OCI-LY1 (cell line): ENCODE measurements around the gene OR2S2.
"Not testable (repeated sequence)": the region's sequence is repeated elsewhere in the genome, so short reads cannot be mapped to it uniquely, and the experiment has no call there.

Experiments
- H2AFZ ChIP-seq: fragments of 200-600 bp; sonication (generic), shearing (Covaris generic); 2 replicates; pipeline ENCODE4 v1.6.0; 2014; ENCODE audit warnings: antibody characterized with exemption, mild to moderate bottlenecking, low read length
- H3F3A ChIP-seq: fragments of 200-600 bp; sonication (generic), shearing (Covaris generic); 2 replicates; pipeline ENCODE4 v1.6.0; 2014; ENCODE audit warnings: mild to moderate bottlenecking, antibody characterized with exemption, low read length, moderate library complexity; ENCODE audit not compliant: insufficient read depth
- H3K27ac ChIP-seq: fragments of 200-600 bp; sonication (generic); 2 replicates; pipeline ENCODE4 v1.5.1; 2014; ENCODE audit warnings: low read length, mixed run types, mild to moderate bottlenecking, low read depth; ENCODE audit not compliant: poor library complexity, severe bottlenecking
- H3K27me3 ChIP-seq: fragments of 200-600 bp; sonication (generic); 2 replicates; pipeline ENCODE4 v1.6.0; 2014; ENCODE audit warnings: antibody characterized with exemption, mild to moderate bottlenecking, low read length, moderate library complexity; ENCODE audit not compliant: insufficient read depth
- H3K36me3 ChIP-seq: fragments of 200-600 bp; sonication (generic); 2 replicates; pipeline ENCODE4 v1.6.1; 2014; ENCODE audit warnings: mild to moderate bottlenecking, antibody characterized with exemption, low read length, moderate library complexity, mixed read lengths; ENCODE audit not compliant: insufficient read depth
- H3K4me1 ChIP-seq: fragments of 200-600 bp; sonication (generic); 2 replicates; pipeline ENCODE4 v1.5.1; 2014; ENCODE audit warnings: mild to moderate bottlenecking, low read length, moderate library complexity; ENCODE audit not compliant: insufficient read depth, severe bottlenecking
- H3K4me2 ChIP-seq: fragments of 200-600 bp; sonication (generic), shearing (Covaris generic); 2 replicates; pipeline ENCODE4 v1.6.1; 2014; ENCODE audit warnings: low read length
- H3K4me3 ChIP-seq: fragments of 200-600 bp; sonication (generic); 2 replicates; pipeline ENCODE4 v1.5.1; 2014; ENCODE audit warnings: low read length, low read depth, mild to moderate bottlenecking, mixed read lengths; ENCODE audit not compliant: poor library complexity, severe bottlenecking
- H3K79me2 ChIP-seq: fragments of 200-600 bp; shearing (Covaris generic); 2 replicates; pipeline ENCODE4 v1.6.1; 2016; ENCODE audit warnings: mixed run types, low read length, mixed read lengths; ENCODE audit not compliant: insufficient read depth
- H3K9ac ChIP-seq: fragments of 200-600 bp; sonication (generic), shearing (Covaris generic); 2 replicates; pipeline ENCODE4 v1.6.1; 2014; ENCODE audit warnings: mild to moderate bottlenecking, low read length, mixed read lengths
- H3K9me2 ChIP-seq: fragments of 200-600 bp; sonication (generic), shearing (Covaris generic); 2 replicates; pipeline ENCODE4 v1.6.1; 2014; ENCODE audit warnings: low read depth, mild to moderate bottlenecking, low read length, mixed read lengths
- H3K9me3 ChIP-seq: fragments of 200-600 bp; shearing (Covaris generic); 2 replicates; pipeline ENCODE4 v1.6.1; 2014; ENCODE audit warnings: low read length, mixed read lengths
- H4K20me1 ChIP-seq: fragments of 200-600 bp; sonication (generic), shearing (Covaris generic); 2 replicates; pipeline ENCODE4 v1.6.0; 2016; ENCODE audit warnings: mild to moderate bottlenecking, low read length; ENCODE audit not compliant: insufficient read depth
- CTCF ChIP-seq: fragments of 200-600 bp; sonication (generic), shearing (Covaris generic); IDR thresholded peaks from 2 replicates; pipeline ENCODE4 v1.5.1; 2017; ENCODE audit warnings: mild to moderate bottlenecking, antibody characterized with exemption, low read length, moderate library complexity, mixed read lengths
- EZH2 ChIP-seq: fragments of 200-600 bp; sonication (generic), shearing (Covaris generic); IDR thresholded peaks from 2 replicates; pipeline ENCODE4 v1.8.0; 2017; ENCODE audit warnings: borderline replicate concordance, mixed run types, mild to moderate bottlenecking, antibody characterized with exemption, low read length, moderate library complexity, mixed read lengths

Gene OR2S2

GRCh38 chr9:36005891-36006290 lies 47.9 kb upstream of the OR2S2 start:
- no peaks in the 10 kb centered on the region for H3K4me1 ChIP-seq
- H3K4me3 ChIP-seq: no peak overlapping the region
- no peaks in the 10 kb centered on the region for H3K27me3 ChIP-seq
- H3K9ac ChIP-seq: no peak overlapping the region
- H3K9me2 ChIP-seq: no peaks in the 10 kb centered on the region
- TF ChIP-seq EZH2 (no peak), CTCF (no peak)
- H2AFZ ChIP-seq: no peak overlapping the region
- no peaks in the 10 kb centered on the region for H3F3A ChIP-seq
- H3K79me2 ChIP-seq: no peaks in the 10 kb centered on the region
- H3K27ac ChIP-seq: no peak overlapping the region
- H4K20me1 ChIP-seq: no peaks in the 10 kb centered on the region
- no peak overlapping the region for H3K4me2 ChIP-seq
- no peaks in the 10 kb centered on the region for H3K9me3 ChIP-seq
- H3K36me3 ChIP-seq: no peaks in the 10 kb centered on the region

- Histone ChIP-seq H3K4me1 (no peaks in the 10 kb centered on the region), H3K79me2 (no peaks in the 10 kb centered on the region), H3K9ac (no peak overlapping the region), H3K9me3 (peaks cover 5% of the 10 kb centered on the region; the same call in 1 of the 2 replicates), H3K4me2 (no peak overlapping the region), H3K36me3 (no peaks in the 10 kb centered on the region), H3F3A (no peaks in the 10 kb centered on the region), H3K27me3 (no peaks in the 10 kb centered on the region), H4K20me1 (no peaks in the 10 kb centered on the region), H3K4me3 (no peak overlapping the region), H3K9me2 (no peaks in the 10 kb centered on the region), H3K27ac (no peak overlapping the region), H2AFZ (no peak overlapping the region)
- no peak for TF ChIP-seq EZH2
- TF ChIP-seq CTCF: no peak
Measured at GRCh38 chr9:35998333-35998732, 40.4 kb upstream of the OR2S2 start.

GRCh38 chr9:35997016-35997415 lies 39.1 kb upstream of the OR2S2 start:
- H3K9ac ChIP-seq, H3K4me2 ChIP-seq, H3K9me3 ChIP-seq: not testable (repeated sequence)

GRCh38 chr9:35996358-35996970 lies 38.5 kb upstream of the OR2S2 start:
- H3K9ac ChIP-seq: no peak overlapping the region
- no peaks in the 10 kb centered on the region for H4K20me1 ChIP-seq
- H3K36me3 ChIP-seq: no peaks in the 10 kb centered on the region
- H3K79me2 ChIP-seq: no peaks in the 10 kb centered on the region
- no peaks in the 10 kb centered on the region for H3K4me1 ChIP-seq
- no peak overlapping the region for H3K27ac ChIP-seq
- no peaks in the 10 kb centered on the region for H3F3A ChIP-seq
- H3K9me2 ChIP-seq: no peaks in the 10 kb centered on the region
- H3K9me3 ChIP-seq: peaks cover 5% of the 10 kb centered on the region; the same call in 1 of the 2 replicates
- H3K4me3 ChIP-seq: no peak overlapping the region
- no peak overlapping the region for H2AFZ ChIP-seq
- H3K4me2 ChIP-seq: no peak overlapping the region
- H3K27me3 ChIP-seq: no peaks in the 10 kb centered on the region
- TF ChIP-seq CTCF: no peak
- no peak for TF ChIP-seq EZH2

More at GRCh38 chr9:35997016-35997415, 39.1 kb upstream of the OR2S2 start:
- H3K79me2 ChIP-seq, H3F3A ChIP-seq, H3K36me3 ChIP-seq, H3K4me1 ChIP-seq, H3K4me3 ChIP-seq, H3K9me2 ChIP-seq, H4K20me1 ChIP-seq, H3K27me3 ChIP-seq, H3K27ac ChIP-seq, H2AFZ ChIP-seq: not testable (repeated sequence)
